Activated naive CD4-positive, alpha-beta T cell treated with anti-CD3 and anti-CD28 coated beads, Interleukin-2, amount 50 U/mL, for 72 hours (primary cell): ENCODE data around the gene TRAIP. TPM values are rescaled to one million over a fixed set of nuclear protein-coding genes. Genes with fewer than 3 reads are reported as not detected.

Experiments
- ATAC-seq, 2 donors: fragments of 150-1000 bp; cut with Tn5 transposase; 2 replicates each; pipeline ENCODE4 v1.10.0; 2021; ENCODE audit warnings: mild to moderate bottlenecking in 2 of 2, moderate library complexity in 2 of 2
- DNase-seq, 2 donors: peaks; one replicate each; pipeline ENCODE4 v3.0.0; 2021 to 2022; ENCODE audit warnings: low spot score in 2 of 2
- H3K27ac Mint-ChIP-seq, 2 donors: one replicate each; pipeline ENCODE4 v1.8.0; 2022; ENCODE audit warnings: mild to moderate bottlenecking in 2 of 2, mixed read lengths in 2 of 2
- H3K36me3 Mint-ChIP-seq, 2 donors: one replicate each; pipeline ENCODE4 v1.8.0; 2022; ENCODE audit warnings: mixed read lengths in 2 of 2
- H3K9me3 Mint-ChIP-seq, 2 donors: one replicate each; pipeline ENCODE4 v1.8.0; 2022; ENCODE audit warnings: mixed read lengths in 2 of 2
- total RNA-seq, 2 donors: library from RNA; stranded (reverse); gene quantifications; one replicate each; pipeline ENCODE4 v1.2.3, GENCODE V29; 2022

TRAIP gene
- total RNA-seq, 2 donors from 2014 or later = 30.0 TPM

DNA sequence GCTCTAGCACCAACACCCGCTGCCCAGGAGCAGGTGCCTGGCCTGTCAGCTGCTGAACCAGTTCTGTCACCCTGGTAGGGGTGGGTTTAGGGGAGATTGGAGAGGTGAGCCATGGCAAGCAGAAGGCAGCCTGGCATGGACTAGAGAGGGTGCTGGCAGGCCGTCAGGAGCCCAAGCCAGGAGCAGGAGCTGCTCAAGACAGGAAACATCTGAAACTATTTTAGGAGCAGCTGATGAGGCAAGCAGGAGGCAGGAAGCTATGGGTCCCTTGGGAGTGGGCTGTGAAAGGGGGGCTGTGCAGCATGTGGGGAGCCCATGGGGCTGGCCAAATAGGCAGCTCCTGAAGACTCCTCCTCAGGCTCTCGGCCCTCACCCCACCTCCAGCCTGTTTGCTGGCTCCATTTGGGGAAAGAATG is 51.0 kb downstream of the TRAIP start:
- no peak for DNase-seq
- H3K27ac Mint-ChIP-seq = no peak overlapping the region
- H3K9me3 Mint-ChIP-seq = no peaks in the 10 kb centered on the region
- H3K36me3 Mint-ChIP-seq = no peaks in the 10 kb centered on the region
- no peak for ATAC-seq

- no peaks in the 10 kb centered on the region for H3K9me3 Mint-ChIP-seq
- no peak for ATAC-seq
- H3K36me3 Mint-ChIP-seq = no peaks in the 10 kb centered on the region
- DNase-seq = no peak
- H3K27ac Mint-ChIP-seq = no peak overlapping the region
These were observed 52.0 kb downstream of the TRAIP start for GRCh38 chr3:49804141-49805041.

DNA sequence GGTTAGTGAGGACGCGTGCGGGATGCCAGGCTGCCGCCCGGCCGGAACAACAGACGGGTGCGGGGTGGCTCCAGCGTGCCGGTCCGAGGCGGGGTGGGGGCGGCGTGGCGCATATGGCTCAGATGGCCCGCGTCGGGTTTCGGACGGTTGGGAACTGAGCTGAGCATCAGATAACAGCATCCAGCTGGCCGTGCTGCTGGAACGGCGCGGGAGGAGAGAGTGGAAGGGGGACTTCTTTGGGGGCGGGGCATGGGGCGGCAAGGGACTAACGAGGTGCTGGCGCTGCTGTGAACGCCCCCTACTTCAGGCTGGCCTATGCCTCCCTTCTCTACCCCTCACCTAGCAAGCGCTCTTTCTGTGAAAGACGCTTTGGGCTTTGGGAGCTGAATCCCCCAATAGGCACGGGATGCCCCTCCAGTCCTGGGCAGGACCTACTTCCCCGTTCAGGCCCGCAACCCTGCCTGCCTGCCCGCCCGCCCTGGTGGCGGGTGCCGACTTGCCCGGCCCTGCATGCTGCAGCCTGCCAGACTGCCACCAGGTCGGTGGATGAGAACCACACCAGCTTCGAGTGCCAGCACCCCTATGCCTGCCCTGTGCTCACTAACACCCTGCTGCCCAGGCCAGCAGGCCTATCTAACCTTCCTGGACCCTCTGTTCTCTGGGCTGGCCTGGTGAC is 52.8 kb downstream of the TRAIP start:
- no peak overlapping the region for H3K27ac Mint-ChIP-seq
- DNase-seq (peak in 1 of 2 donors; percentile 48), ATAC-seq (peak in 1 of 2 donors; percentile 29)
- no peaks in the 10 kb centered on the region for H3K9me3 Mint-ChIP-seq
- H3K36me3 Mint-ChIP-seq = no peaks in the 10 kb centered on the region

DNA sequence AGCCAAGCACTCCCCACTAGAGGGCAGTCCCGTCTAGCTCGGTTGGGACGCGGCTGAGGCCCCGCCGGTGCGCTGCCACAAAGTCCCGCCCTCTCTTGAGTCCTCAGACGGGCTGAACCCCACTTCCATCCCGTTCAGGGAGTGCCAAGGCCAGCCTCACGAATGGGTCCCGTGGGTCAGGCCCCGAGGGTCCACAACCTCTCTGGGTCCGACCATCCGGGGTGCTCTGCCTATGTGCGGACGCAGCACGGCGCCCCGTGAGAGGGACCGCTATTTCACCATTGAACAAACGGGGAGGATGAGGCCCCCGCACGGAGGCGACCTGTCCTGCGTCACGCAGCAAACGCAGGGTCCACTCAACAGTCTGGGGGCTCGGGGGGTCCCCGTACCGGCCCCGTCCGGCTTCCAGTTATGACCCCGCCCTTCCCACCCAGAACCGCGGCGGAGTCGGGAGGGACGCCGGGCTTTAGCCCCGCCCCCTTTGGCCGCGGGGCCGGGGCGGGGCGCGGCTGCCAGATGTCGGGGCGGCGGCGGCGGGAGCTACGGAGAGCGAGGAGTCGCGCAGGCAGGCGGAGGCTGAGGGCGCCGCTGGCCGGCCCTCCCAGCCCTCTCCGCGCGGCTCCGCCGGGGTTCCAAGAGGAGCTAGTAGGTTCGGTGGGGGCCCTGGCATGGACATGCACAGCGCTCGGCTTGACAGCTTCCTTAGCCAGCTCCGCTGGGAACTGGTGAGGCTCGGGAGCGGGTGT is 53.5 kb downstream of the TRAIP start, which contains the start of gene INKA1:
INKA1 (plus strand) TSS at position 543 of the 746 bp plus-strand sequence; CDS start at position 675, 132 bp downstream.
- H3K27ac Mint-ChIP-seq = peak within 1 kb of the TSS; percentile 61 to 74
- ATAC-seq (peak; percentile 86 to 89), DNase-seq (peak; percentile 86 to 91)
- no peaks in the 10 kb centered on the region for H3K9me3 Mint-ChIP-seq
- no peaks in the 10 kb centered on the region for H3K36me3 Mint-ChIP-seq

DNA sequence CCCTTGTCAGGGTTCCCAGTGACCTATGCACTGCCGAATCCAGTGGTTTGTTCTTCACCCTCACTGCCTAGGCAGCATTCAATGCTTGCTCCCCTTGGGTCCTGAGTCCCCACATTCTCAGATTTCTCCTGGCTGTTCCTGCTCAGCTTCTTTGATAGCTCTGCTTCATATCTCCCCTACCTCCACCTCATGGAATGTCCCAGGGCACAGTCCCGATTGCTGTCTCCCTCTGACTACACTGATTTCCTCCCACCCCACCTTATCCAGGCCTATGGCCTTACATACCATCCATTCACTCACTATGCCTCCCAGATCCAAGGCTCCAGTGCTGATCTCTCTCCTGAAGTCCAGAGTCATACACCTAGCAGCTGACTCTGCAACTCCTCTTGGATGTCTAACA is 55.2 kb downstream of the TRAIP start:
- Mint-ChIP-seq H3K27ac (no peak overlapping the region), H3K9me3 (no peaks in the 10 kb centered on the region), H3K36me3 (no peaks in the 10 kb centered on the region)
- ATAC-seq (no peak), DNase-seq (no peak)

DNA sequence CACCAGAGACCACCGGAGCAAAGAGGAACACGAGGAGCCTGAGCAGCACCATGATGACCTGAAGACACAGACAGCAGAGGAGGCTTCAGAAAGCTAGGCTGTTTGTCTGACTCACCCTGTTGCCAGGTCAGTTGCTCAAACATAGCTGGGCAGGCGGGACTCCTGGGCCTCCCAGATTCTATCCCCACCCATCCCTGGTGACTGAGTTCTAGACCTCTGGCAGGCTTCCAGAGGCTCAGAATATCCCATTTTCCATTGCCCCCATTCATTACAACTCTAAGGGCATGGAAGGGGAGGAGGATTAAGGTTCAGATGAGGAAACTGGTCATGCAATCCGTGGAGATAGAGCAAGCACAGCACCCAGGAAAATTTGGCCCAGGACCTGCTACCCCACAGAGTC is 56.6 kb downstream of the TRAIP start, which contains the start of gene CDHR4:
CDHR4 (minus strand) TSS at position 113 of the 400 bp plus-strand sequence; CDS start at position 52, 61 bp downstream.
- Mint-ChIP-seq H3K9me3 (no peaks in the 10 kb centered on the region), H3K36me3 (no peaks in the 10 kb centered on the region), H3K27ac (no peak within 1 kb of the TSS)
- DNase-seq (no peak), ATAC-seq (no peak)

DNA sequence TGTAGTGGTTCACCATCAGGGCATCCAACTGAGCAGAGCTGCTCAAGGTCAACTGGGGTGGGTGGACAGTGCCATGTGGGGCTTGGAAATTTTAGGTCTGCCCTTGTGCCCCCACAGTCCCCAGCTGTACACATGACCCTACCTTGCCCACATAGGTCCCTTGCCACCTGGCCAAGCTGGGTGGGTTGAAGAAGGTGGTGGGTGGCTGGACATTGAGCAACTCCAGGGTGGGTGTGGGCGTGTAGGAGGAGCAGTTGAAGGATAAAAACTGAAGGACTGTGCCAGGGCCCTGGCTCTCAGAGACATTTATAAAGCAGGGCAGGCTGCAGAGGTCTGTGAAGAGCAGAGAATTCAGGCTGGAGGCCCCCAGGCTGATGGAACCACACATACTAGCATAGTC is 57.3 kb downstream of the TRAIP start:
- DNase-seq (no peak), ATAC-seq (no peak)
- Mint-ChIP-seq H3K36me3 (no peaks in the 10 kb centered on the region), H3K27ac (no peak overlapping the region), H3K9me3 (no peaks in the 10 kb centered on the region)

- DNase-seq (no peak), ATAC-seq (no peak)
- Mint-ChIP-seq H3K36me3 (no peaks in the 10 kb centered on the region), H3K9me3 (no peaks in the 10 kb centered on the region), H3K27ac (no peak overlapping the region)
These were observed 61.1 kb downstream of the TRAIP start for GRCh38 chr3:49794926-49795905.

DNA sequence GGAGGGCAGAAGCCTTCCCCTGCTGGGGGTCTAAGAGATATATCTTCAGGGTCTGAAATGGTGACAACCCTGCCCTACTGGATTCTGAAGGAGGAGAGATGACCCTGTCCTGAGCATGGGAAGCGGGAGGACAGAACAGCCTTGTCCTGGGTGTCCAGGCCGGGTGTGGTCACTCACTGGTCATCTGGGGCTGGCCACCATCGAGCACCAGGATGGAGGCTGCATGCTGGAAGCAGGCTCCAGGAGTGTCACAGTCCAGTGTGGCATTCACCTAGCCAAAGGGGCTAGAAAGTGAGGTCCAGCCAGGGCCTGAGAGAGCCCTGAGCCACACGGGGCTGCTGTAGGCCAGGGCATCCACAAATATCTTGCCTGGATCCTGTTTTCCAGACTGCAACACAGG is 61.9 kb downstream of the TRAIP start:
- no peak for ATAC-seq
- H3K9me3 Mint-ChIP-seq = no peaks in the 10 kb centered on the region
- DNase-seq = no peak
- no peaks in the 10 kb centered on the region for H3K36me3 Mint-ChIP-seq
- no peak overlapping the region for H3K27ac Mint-ChIP-seq

DNA sequence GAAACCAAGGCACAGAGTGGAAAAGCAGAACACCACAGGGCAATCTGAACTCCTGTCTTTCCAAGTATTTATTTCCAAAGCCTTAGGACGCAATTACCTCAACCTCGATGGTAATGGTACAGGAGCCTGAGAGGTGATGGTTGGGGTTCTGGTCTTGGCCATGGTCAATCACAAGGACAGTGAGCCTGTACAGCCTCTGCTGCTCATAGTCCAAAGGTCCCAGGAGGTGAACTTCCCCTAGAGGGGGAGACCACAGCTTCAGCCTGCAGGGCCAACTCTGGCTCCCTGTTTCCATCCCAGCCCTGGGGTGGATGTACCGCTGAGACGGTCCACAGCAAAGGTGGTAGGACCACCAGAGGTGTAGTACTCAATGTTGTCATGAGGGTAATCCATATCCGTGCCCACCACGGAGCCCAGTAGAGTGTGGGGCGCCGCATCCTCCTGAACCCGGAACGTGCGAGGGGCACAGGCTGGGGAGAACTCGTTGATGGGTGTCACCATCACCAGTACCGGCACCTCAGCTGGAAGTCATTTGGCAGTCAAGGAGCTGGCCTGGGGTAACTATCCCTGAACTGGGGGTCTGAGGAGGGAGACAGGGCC is 62.8 kb downstream of the TRAIP start:
- H3K9me3 Mint-ChIP-seq = no peaks in the 10 kb centered on the region
- H3K27ac Mint-ChIP-seq = no peak overlapping the region
- DNase-seq = no peak
- ATAC-seq = no peak
- no peaks in the 10 kb centered on the region for H3K36me3 Mint-ChIP-seq

- no peak for ATAC-seq
- DNase-seq = peak in 1 of 2 donors; percentile 38
- no peaks in the 10 kb centered on the region for H3K9me3 Mint-ChIP-seq
- H3K27ac Mint-ChIP-seq = no peak overlapping the region
- H3K36me3 Mint-ChIP-seq = no peaks in the 10 kb centered on the region
These were observed 63.8 kb downstream of the TRAIP start for GRCh38 chr3:49792371-49793150.

GRCh38 chr3:49791571-49791970 is 64.8 kb downstream of the TRAIP start:
- no peak for ATAC-seq

GRCh38 chr3:49790626-49791411 is 65.5 kb downstream of the TRAIP start:
- no peak overlapping the region for H3K27ac Mint-ChIP-seq
- DNase-seq (peak in 1 of 2 donors; percentile 11), ATAC-seq (no peak)
- peaks cover 0 to under 1% of the 10 kb centered on the region in 2 donors for H3K36me3 Mint-ChIP-seq
- no peaks in the 10 kb centered on the region for H3K9me3 Mint-ChIP-seq

More at GRCh38 chr3:49791571-49791970, 64.8 kb downstream of the TRAIP start:
- Mint-ChIP-seq H3K36me3 (no peaks in the 10 kb centered on the region), H3K9me3 (no peaks in the 10 kb centered on the region), H3K27ac (no peak overlapping the region)
- DNase-seq = peak in 1 of 2 donors; percentile 42

DNA sequence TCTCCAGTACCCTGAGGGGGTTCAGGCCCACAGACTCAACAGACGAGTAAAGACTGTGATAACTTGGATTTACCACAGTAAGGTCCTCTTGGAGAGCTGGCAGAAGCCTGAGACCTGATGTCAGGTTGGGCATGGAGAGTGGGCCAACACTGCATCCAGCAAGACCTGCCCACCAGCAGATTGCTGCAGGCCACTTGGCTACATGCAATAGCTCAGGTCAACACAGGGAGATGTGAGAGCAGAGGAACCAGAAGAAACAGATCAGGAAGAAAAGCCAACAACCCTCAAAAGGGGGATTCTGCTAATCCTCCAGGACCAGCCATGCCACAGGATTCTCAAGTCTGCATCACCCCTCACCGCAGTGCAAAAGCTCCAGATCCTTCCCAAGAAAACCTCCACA is 68.3 kb downstream of the TRAIP start:
- ATAC-seq (no peak), DNase-seq (no peak)
- H3K27ac Mint-ChIP-seq = peak overlapping the region in 1 of 2 donors; percentile 96
- H3K9me3 Mint-ChIP-seq = no peaks in the 10 kb centered on the region
- peaks cover 6 to 7% of the 10 kb centered on the region in 2 donors for H3K36me3 Mint-ChIP-seq
